ENCODE results near the gene SCN10A.

DNA sequence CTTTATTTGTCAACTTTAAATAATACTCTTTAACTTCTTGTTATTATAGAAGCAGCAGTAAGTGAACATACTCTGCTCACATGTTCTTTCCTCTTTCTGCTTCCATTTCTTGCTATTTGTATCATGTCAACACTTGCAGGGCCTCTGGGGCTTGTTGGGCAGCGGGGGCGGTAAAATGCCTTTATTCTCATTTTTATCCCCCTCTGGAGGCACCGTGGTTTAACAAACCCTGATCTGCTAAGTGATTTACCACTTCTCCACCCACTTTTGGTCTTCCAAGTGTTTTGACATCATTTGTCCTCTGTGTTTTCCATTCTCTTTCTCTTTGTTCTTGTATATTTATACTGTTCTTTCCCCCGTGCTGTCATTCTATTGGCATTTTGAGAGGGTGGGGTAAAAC, 33.9 kb downstream of the SCN10A start:
- TF ChIP-seq, protein P1, sequence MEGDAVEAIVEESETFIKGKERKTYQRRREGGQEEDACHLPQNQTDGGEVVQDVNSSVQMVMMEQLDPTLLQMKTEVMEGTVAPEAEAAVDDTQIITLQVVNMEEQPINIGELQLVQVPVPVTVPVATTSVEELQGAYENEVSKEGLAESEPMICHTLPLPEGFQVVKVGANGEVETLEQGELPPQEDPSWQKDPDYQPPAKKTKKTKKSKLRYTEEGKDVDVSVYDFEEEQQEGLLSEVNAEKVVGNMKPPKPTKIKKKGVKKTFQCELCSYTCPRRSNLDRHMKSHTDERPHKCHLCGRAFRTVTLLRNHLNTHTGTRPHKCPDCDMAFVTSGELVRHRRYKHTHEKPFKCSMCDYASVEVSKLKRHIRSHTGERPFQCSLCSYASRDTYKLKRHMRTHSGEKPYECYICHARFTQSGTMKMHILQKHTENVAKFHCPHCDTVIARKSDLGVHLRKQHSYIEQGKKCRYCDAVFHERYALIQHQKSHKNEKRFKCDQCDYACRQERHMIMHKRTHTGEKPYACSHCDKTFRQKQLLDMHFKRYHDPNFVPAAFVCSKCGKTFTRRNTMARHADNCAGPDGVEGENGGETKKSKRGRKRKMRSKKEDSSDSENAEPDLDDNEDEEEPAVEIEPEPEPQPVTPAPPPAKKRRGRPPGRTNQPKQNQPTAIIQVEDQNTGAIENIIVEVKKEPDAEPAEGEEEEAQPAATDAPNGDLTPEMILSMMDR (IDR thresholded peaks at IDR 0.05) = no peak
- TF ChIP-seq POLR2AphosphoS5 (IDR thresholded peaks at IDR 0.05) = no peak
- TF ChIP-seq POLR2A (IDR thresholded peaks at IDR 0.05) = no peak
